ENCODE data around the gene HCLS1.

Gene HCLS1

GRCh38 chr3:121662742-121663141, 2.0 kb upstream of the HCLS1 start:
- TF ChIP-seq CTCF (IDR thresholded peaks at IDR 0.05; ENCODE audit: low read depth, low read length): no peak
- Histone ChIP-seq H3K27me3 (ENCODE audit: insufficient read depth, low read depth, severe bottlenecking) (no peaks in the 10 kb centered on the region), H3K9me3 (ENCODE audit: severe bottlenecking) (no peaks in the 10 kb centered on the region), H3K4me3 (ENCODE audit: low read depth, low read length) (no peak overlapping the region), H3K27ac (no peak overlapping the region), H3K36me3 (peaks cover 46% of the 10 kb centered on the region)
- DNase-seq: no peak

- H3K36me3 ChIP-seq: peaks cover 32% of the 10 kb centered on the region
- no peak for TF ChIP-seq CTCF (IDR thresholded peaks at IDR 0.05; ENCODE audit: low read depth, low read length)
- no peak overlapping the region for H3K4me3 ChIP-seq (ENCODE audit: low read depth, low read length)
- DNase-seq: no peak
- no peaks in the 10 kb centered on the region for H3K9me3 ChIP-seq (ENCODE audit: severe bottlenecking)
- H3K27ac ChIP-seq: no peak overlapping the region
- no peaks in the 10 kb centered on the region for H3K27me3 ChIP-seq (ENCODE audit: insufficient read depth, low read depth, severe bottlenecking)
Observed at GRCh38 chr3:121661376-121661775, 673 bp upstream of the HCLS1 start.

GRCh38 chr3:121659586-121659985, 1.1 kb downstream of the HCLS1 start:
- no peaks in the 10 kb centered on the region for H3K27me3 ChIP-seq (ENCODE audit: insufficient read depth, low read depth, severe bottlenecking)
- peaks cover 17% of the 10 kb centered on the region for H3K36me3 ChIP-seq
- no peak for DNase-seq
- no peak for TF ChIP-seq CTCF (IDR thresholded peaks at IDR 0.05; ENCODE audit: low read depth, low read length)
- no peaks in the 10 kb centered on the region for H3K9me3 ChIP-seq (ENCODE audit: severe bottlenecking)
- H3K4me3 ChIP-seq (ENCODE audit: low read depth, low read length): no peak overlapping the region
- H3K27ac ChIP-seq: no peak overlapping the region

- Histone ChIP-seq H3K27ac (no peak overlapping the region), H3K27me3 (ENCODE audit: insufficient read depth, low read depth, severe bottlenecking) (no peaks in the 10 kb centered on the region), H3K4me3 (ENCODE audit: low read depth, low read length) (no peak overlapping the region), H3K9me3 (ENCODE audit: severe bottlenecking) (no peaks in the 10 kb centered on the region), H3K36me3 (peaks cover 10% of the 10 kb centered on the region)
- no peak for DNase-seq
- TF ChIP-seq CTCF (IDR thresholded peaks at IDR 0.05; ENCODE audit: low read depth, low read length): no peak
Observed at GRCh38 chr3:121658716-121659435, 1.8 kb downstream of the HCLS1 start.

GRCh38 chr3:121654493-121655385, 6.0 kb downstream of the HCLS1 start:
- H3K27me3 ChIP-seq (ENCODE audit: insufficient read depth, low read depth, severe bottlenecking): no peaks in the 10 kb centered on the region
- H3K27ac ChIP-seq: no peak overlapping the region

More at GRCh38 chr3:121654493-121655385, 6.0 kb downstream of the HCLS1 start:
- no peaks in the 10 kb centered on the region for H3K9me3 ChIP-seq (ENCODE audit: severe bottlenecking)
- H3K36me3 ChIP-seq: no peaks in the 10 kb centered on the region
- no peak for TF ChIP-seq CTCF (IDR thresholded peaks at IDR 0.05; ENCODE audit: low read depth, low read length)
- no peak for DNase-seq
- H3K4me3 ChIP-seq (ENCODE audit: low read depth, low read length): no peak overlapping the region
